Mammary epithelial cell (primary cell): Measurements from ENCODE around the gene SFT2D2.

Experiments
- EZH2 ChIP-seq: IDR thresholded peaks from 2 replicates; pipeline ENCODE4 v1.6.1; 2012; ENCODE audit warnings: low read length, inconsistent platforms, borderline replicate concordance
- TF ChIP-seq, protein P1 (sequence below), 2 donors: IDR thresholded peaks in 1 of 2; conservative IDR thresholded peaks in 1 of 2; 2 replicates each; pipeline ENCODE4 v1.5.1; 2011 to 2012; ENCODE audit warnings: inconsistent platforms in 2 of 2, low read length in 2 of 2, mild to moderate bottlenecking in 2 of 2, control low read depth in 1 of 2, low read depth in 1 of 2; ENCODE audit not compliant: insufficient read depth in 1 of 2; ENCODE audit errors: extremely low read depth in 1 of 2

DNA sequence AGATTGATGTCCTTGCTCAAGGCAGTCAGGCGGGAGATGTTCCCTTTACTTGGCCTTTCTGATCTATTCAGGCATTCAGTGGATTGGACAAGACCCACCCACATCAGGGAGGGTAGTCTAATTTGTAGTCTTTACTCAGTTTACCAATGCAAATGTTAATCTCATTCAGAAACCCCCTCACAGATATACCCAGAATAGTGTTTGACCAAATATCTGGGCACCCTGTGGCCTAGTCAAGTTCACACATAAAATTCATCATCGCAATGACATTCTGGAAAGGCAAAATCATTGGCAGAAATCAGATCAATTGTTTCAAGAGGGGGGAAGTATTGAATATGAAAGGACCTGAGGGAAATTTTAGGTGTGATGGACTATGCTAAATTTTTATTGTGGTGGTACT lies 12.5 kb upstream of the SFT2D2 start:
- TF ChIP-seq, protein P1, sequence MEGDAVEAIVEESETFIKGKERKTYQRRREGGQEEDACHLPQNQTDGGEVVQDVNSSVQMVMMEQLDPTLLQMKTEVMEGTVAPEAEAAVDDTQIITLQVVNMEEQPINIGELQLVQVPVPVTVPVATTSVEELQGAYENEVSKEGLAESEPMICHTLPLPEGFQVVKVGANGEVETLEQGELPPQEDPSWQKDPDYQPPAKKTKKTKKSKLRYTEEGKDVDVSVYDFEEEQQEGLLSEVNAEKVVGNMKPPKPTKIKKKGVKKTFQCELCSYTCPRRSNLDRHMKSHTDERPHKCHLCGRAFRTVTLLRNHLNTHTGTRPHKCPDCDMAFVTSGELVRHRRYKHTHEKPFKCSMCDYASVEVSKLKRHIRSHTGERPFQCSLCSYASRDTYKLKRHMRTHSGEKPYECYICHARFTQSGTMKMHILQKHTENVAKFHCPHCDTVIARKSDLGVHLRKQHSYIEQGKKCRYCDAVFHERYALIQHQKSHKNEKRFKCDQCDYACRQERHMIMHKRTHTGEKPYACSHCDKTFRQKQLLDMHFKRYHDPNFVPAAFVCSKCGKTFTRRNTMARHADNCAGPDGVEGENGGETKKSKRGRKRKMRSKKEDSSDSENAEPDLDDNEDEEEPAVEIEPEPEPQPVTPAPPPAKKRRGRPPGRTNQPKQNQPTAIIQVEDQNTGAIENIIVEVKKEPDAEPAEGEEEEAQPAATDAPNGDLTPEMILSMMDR (conservative IDR thresholded peaks at IDR 0.05 in 1 of 2, IDR thresholded peaks at IDR 0.05 in 1 of 2; ENCODE audit: extremely low read depth in 1 of 2, insufficient read depth in 1 of 2, low read depth in 1 of 2, low read length in 2 of 2) = no peak
- TF ChIP-seq EZH2 = no peak
